Kidney glomerular epithelial cell (primary cell): ENCODE results near the gene LDLRAD3.

Experiments
- DNase-seq: peaks from one replicate; lab custom pipeline; 2025; lab: John Stamatoyannopoulos, UW

The LDLRAD3 gene

GRCh38 chr11:35927682-35928081, 16.2 kb upstream of the LDLRAD3 start:
- no peak for DNase-seq

DNA sequence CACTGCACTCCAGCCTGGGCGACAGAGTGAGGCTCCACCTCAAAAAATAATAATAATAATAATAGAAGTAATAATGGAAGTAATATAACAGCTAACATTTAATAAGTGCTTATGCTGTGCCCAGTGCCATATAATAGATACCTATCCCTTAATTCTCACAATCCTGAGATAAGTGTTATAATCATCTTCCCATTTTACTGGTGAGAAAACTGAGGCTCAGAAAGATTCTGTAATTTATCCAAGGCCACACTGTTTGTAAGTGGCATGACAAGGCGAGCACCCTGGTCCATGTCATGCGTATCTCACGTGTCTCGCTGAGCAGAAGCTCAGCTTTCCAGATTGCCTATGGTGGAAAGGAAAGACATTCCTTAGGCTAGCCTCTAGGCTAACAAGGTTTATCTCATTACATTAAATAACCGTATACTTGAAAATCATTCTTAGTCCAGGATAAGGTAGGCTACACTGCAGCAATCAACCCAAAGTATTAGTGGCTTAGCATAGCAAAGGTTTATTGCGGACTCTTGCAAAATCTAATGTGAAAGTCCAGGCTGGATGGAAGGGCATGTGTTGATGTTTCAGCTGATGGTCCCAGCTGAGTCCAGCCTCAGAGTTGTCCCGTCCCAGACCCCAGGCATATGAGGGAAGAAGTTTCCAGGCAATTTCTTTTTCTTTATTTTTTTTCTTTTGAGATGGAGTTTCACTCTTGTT, 15.0 kb upstream of the LDLRAD3 start:
- no peak for DNase-seq

DNA sequence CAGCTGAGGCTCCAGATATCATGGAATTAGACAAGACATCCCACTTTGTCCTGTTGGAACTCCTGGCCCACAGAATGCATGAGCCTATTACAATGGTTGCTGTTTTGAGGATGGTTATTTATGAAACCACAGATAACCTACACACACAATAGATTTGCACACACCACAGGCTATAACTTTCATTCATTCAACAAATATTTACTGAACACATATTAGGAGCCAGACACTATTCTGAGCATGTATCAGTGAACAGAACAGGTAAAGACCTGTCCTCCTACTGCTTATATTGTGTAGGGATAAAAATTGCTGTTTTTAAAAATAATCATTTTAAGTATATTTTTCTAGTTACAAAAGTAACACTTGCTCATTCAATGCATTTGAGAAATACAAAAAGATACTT, 13.4 kb upstream of the LDLRAD3 start:
- DNase-seq: no peak

DNA sequence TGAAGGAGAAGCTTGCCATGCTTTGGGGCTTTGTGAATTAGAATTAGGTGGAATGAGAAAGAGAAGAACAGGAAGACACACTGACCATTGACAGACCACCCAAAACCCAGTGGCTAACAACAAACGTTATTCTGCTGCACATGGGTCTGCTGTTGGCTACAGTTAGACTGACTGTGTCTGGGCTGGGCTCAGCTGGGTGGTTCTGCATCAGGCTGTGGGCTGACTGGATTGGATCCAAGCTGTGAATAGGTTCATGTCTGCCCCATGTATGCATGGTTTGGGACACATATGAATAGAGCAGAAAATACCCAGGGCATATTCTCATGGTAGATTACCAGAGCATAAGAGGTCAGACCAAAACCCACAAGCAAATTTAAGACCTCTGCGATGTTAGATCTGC, 11.7 kb upstream of the LDLRAD3 start:
- DNase-seq: no peak

- no peak for DNase-seq
Observed at GRCh38 chr11:35932681-35933319, 11.1 kb upstream of the LDLRAD3 start.

- no peak for DNase-seq
Observed at GRCh38 chr11:35933320-35933871, 10.5 kb upstream of the LDLRAD3 start.

- DNase-seq: no peak
Observed at GRCh38 chr11:35934271-35934670, 9.6 kb upstream of the LDLRAD3 start.

GRCh38 chr11:35934981-35935380, 8.9 kb upstream of the LDLRAD3 start:
- DNase-seq: no peak

DNA sequence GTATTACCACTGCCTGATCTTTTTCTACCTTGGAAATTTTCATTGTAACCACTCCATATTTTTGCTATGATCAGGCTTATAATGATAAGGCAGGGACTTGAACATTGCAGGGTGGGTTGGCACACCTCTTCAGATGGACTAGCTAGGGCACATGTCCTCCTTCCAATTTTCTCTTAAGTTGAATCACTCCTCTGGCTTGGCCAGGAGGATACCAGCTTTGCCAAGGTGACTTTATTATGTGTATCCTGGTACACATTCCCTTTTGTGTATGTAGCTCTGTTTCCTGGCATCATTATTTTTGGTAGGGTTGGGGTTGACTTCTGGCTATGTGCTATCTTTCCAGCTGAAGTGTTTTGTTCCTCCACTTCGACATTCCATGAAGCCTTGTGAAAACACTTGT, 8.5 kb upstream of the LDLRAD3 start:
- no peak for DNase-seq

DNA sequence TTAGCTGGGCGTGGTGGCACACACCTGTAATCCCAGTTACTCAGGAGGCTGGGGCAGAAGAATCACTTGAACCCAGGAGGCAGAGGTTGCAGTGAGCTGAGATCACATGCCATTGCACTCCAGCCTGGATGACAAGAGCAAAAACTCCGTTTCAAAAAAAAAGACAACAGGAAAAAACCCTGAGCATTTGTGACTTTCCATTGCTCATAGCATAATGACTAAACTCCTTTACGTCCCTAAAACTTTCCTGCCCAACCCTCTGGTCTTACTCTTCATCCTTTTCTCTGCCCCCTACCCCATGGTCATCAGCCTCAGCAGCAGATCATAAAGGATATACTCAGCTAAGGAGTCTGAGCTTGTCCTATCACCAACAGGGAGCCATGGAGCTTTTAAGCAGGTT, 6.8 kb upstream of the LDLRAD3 start:
- no peak for DNase-seq

GRCh38 chr11:35937700-35938099, 6.2 kb upstream of the LDLRAD3 start:
- DNase-seq: no peak

DNA sequence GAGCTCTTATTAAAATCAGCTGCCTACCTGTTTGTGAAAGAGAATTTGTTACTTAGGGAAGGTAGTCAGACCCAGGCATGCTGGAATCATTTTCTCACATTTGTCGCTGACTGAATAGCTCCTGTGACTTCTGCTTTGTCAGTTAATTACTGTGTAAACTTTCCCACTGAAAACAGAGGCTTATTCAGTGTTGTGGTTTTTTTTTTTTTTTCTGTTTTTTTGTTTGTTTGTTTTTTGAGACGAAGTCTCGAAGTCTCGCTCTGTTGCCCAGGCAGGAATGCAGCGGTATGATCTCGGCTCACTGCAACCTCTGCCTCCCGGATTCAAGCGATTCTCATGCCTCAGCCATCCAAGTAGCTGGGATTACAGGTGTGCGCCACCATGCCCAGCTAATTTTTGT, 5.6 kb upstream of the LDLRAD3 start:
- DNase-seq: no peak

GRCh38 chr11:35943309-35943708, 553 bp upstream of the LDLRAD3 start:
- no peak for DNase-seq

DNA sequence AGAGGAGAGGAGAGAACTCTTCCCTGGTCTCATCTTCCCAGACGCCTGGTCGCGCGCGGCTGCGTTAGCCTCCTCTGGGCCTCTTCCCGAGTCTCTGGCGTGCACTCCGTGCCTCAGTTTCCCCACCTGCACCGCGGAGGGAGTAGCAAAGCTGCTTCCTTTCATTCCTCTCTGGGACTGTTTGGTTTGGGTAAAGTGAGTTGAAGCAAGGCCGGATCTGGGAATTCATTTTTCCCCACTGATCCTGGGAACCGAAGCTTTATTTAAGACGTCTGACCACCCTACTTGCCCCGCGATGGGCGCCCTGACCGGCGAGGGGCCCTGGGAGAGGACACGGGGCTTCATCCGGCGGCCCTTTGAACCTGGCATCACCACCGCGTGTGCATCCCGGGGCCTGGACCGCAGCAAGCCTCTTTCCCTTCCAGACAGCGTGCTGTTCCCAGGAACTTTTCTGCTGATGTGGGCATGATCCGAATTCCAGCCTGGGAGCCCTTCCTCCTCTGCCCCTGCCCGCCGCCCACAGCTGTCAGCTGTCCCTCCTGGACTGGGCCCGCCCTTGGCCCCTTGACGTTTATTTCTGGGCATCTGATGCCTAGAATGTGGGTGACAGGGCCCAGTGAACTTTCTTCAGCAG, 758 bp downstream of the LDLRAD3 start:
- DNase-seq: no peak

DNA sequence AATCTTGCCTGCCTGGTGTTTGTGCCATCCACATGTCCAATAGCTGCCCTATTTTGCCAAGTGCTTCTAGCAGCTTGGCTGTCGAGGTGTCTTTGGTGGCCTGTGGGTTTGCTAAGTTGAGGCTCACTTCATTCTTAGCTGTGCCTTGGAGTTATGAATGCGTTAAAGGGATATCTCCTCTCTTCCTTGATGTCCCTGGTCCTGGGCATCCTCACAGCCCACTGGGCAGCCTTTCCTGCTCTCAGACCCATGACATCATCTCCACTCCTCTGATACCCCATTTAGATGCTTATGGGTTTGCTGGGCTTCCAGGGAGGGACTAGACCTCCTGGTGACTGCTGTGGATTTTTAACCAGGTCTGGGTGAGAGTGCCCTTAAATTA, 1.3 kb downstream of the LDLRAD3 start:
- DNase-seq: no peak

GRCh38 chr11:35946766-35947165, 2.9 kb downstream of the LDLRAD3 start:
- DNase-seq: no peak

- no peak for DNase-seq
Observed at GRCh38 chr11:35947437-35947836, 3.6 kb downstream of the LDLRAD3 start.

DNA sequence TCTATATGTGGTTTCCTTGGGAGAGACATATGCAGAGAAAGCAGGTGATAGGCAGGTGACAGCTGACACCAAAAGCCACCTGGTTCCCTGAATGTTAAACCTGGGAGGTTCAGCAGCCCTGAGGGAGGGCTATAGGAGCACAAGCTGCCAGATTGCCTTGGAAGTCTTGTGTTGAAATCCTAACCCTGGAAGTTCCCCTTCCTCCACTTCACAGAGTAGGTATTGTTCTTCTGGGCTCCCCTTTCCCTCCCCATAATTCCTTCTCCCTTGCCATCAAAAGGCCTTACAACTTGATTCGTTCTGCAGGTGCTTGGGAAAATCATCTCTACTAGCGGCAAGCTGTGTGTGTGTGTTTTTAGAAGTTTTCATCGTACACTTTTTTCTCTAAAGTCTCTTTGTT, 5.4 kb downstream of the LDLRAD3 start:
- no peak for DNase-seq

- DNase-seq: no peak
Observed at GRCh38 chr11:35950082-35950481, 6.2 kb downstream of the LDLRAD3 start.

DNA sequence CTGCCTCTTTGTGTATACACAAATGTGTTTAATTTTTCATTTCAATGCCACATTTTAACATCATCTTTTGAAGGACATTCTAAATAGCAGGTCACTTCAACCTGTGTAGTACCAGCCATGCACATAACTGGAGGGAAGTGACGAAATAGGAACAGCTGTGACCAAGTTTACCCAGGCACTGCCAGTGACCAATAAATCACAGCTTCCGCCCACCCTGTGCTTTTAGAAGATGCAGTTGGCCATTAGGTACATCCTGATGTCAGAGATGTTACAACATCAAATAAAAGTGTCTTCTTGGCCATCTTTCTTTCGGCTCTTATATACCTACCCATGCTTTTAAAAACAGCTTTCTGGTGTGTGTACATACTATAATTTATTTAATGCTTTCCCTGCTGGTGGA, 7.8 kb downstream of the LDLRAD3 start:
- no peak for DNase-seq

DNA sequence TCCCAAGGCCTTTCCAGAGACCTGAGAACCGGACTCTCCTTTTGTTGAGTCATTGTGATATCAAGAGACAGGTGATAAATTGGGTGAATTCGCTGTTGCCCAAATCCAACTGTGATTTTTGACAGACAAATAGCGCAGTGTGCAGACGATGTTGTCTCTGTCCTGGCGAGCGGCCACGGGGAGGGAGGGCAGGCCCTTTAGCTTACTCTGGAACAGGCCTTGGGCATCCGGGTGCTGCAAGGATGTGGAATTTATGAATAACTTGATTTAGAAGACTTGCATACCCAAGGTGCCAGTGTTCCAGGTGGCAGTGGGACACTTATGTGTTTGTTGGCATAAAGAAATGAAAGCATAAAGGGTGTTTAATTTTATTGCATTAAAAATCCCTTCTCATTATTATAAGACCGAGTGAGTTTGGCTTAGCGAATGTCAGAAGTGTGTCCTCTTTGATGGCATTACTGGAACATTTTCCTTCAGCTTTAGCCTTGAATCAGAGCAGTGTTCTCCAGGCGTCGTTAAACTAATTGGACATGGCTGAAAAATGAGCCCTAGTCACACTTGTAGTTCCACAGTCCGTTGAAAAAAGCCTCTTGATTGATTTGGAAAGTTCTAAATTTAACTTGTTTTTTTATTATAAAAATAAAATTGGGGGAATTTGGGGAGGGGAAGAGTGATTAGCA, 9.4 kb downstream of the LDLRAD3 start:
- no peak for DNase-seq

DNA sequence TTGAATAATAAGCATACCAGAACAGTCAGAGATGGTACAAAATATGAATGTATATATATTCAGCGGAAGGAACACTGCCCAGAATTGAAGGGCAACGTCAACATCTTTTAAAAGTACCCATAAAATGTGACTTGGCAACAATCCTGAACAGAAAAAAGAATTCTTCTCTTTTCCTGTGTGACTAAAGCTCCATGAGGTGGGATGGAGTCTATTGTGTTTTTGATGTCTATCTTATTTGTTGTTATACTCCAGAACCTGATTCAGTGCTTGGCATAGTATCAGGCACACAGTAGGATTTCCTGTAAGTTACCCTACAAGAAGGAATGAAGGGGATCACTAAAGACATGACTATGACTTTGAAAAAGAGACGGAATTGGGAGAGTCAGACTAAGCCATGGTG, 10.3 kb downstream of the LDLRAD3 start:
- DNase-seq: no peak

- no peak for DNase-seq
Observed at GRCh38 chr11:35955636-35956035, 11.8 kb downstream of the LDLRAD3 start.
